NCI-H2081 treated with DMSO at 0.1 percent for 48 hours (cell line): ENCODE data around the gene ZNF608.

Experiments used
- DNase-seq: peaks from one replicate; lab custom pipeline; 2025; lab: John Stamatoyannopoulos, UW

The ZNF608 gene

DNA sequence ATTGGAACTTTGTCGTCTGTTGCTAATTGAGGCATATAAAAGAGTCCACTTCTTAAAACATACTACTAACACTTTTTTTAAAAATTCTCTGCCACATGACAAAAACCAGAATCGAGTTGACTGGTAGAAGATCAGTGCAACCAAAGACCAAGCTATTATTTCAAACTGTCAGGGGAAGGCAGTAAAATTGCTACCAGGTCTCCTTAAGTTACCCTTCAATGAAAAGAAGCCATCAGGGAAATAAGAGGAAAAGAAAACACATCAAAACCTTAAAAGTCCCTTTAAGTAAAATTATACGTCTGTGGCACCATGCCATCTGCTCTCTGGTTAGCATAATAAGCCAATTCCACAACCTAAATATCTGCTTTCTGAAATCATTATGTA lies 9.6 kb downstream of the ZNF608 start:
- DNase-seq: no peak

DNA sequence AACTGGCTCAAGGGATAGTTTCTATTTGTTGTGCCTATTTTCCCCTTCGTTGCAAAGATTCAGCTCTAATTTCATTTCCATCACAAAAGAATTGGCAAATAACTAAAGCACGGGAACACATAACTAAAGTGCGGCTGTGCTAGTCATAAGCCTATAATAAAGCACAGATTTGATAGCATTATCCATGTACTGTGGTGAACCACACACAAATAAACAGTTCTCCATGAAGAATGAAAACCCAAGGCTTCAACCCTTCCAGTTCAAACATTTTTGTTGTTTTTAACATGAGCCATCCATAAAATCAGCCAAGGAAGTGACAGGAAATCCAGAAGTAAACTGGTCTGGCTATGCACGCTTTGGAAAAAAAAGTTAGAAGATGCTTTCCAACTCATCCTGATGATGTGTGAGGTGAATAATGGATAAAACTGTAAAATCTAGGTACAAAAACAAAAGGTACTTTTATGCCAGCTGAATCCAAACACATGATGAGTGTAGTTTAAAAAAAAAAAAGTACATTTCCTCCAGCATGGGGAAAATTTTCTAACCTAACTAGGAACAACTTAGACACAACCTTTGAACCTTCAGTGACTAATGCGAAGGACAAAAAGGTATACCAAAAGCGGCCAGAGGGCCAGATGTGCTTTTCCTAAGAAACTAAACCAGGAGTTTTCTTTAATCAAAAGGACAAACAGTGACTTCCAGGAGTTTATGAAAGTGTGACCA lies 10.2 kb downstream of the ZNF608 start:
- no peak for DNase-seq

DNA sequence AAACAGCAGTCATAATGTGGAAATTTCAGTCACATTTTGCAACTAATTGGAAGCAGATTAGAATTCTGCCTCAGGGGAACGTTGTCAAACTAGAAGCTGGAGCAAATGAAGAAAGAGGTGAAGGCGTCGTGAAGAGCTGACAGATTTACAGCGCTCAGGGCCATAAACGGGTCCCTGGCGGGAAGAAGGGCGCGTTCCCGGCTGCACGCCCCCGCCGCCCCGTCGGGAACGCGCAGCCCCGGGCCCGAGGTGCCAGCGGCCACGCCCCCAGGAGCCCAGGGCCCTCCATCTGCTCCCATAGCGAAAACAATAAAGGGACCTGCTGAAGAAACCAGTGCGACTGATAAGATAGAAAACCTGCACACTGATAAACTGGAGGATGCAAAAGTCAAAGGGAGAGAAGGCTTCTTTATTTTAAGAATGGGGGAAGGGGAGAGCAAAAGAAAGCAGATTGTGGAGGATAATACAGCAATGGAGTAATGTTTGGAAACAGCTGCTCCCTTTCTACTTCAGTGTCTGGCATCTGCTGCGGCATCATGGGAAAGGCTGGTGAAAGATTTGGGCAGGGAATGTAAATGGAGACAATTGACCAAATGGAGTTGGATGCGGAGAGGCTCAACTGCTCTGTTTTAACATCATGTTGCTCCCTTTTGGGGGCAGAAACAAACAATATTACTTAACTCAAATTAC lies 11.1 kb downstream of the ZNF608 start:
- peak; percentile 63 for DNase-seq

DNA sequence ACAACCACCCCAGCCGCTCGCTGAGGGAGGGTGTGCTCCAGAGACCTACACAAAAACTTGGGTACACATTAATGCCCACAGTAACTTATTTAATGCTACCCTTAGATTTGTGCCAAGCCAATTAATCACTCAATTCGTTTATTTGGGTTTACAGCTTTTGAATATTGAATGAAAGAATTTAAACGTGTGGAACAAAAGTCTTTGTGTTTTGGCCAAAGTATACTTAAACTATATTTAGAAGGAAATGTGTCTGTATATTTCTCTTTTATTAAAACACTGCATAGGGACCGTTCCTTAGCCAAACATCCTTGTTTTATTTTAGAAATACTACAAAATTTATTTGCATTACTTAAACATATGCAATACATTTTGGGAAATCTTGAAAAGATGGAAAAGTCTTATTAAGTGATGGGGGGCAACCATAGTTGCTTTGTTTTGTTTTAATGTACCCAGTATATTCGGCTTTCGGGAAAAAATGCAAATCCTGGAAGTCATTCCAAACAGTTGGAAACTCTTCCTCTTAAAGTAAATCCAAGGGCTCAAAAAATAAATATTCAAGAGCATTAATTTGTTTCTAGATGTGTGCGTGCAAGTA lies 11.8 kb downstream of the ZNF608 start:
- no peak for DNase-seq

DNA sequence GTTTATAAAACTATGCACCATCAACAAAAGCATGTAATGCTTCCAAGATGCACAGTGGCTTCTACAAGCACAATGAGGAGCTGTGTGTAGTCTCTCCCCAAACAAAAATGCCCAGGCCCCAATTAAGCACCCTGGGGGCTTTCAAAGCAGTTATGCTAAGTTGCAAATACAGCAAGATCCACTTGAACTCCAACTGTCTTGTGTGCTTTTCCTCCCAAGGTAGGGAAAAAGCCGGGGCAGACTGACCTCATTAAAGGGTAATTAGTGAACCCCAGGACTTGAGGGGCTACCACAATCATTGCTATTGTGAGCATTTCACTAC lies 13.1 kb downstream of the ZNF608 start:
- DNase-seq: no peak

DNA sequence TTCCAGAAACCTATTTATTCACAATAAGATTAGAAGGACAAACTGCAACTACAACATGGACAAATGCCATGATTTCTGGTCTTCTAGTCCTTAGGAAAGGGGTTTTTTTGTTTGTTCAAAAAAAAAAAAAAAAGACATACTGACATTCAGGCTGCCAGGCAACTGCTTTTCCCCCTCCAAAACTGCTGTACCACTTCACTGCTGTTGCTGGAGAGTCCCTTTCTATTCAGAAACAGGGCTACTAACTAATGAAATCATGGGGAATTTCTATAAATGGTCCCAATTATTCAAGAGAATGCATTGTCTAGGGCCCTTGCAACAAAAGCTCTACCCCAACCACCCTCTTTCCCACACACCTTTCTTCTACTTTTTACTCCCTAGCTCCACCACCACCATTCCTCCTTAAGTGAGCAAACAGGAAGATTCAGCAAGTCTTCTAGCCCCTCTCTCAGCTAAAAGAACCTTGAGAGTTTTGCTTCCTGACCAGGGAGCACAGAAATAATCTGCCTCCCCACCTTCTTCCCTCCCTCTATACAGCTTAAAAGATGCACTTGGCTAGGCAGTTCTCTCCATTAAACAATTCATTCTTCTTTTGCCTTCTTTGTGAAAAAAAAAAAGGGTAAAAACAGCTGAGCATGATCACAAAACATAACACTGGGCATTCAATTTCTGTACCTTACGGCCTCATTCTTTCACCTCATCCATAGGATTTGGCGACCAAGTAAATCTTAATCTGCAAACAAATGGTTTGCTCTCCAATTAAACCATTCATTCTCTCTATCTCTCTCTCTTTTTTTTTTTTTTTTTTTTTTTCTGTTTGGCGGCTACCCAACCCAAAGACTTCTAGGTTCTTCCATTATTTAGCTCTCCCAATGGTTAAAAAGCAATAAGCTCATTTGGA lies 13.8 kb downstream of the ZNF608 start:
- no peak for DNase-seq

DNA sequence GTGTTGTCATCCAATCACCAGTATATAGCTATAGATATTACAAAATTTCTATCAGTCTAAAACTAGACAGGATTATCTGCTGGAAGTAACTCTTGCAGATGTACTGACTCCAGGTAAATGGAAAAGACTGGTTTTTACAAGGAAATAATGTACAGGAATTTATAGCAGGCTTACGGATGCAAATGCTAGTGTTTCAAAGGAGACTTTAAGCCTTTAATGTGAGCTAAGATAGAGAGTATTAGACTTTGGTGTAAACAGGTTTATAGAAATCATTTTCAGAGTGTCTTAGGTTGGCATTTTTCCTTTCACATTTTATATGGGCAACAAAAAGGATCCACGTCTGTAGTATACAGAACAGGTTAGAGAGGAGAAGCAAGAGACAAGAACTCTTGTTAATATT lies 16.1 kb downstream of the ZNF608 start:
- no peak for DNase-seq

DNA sequence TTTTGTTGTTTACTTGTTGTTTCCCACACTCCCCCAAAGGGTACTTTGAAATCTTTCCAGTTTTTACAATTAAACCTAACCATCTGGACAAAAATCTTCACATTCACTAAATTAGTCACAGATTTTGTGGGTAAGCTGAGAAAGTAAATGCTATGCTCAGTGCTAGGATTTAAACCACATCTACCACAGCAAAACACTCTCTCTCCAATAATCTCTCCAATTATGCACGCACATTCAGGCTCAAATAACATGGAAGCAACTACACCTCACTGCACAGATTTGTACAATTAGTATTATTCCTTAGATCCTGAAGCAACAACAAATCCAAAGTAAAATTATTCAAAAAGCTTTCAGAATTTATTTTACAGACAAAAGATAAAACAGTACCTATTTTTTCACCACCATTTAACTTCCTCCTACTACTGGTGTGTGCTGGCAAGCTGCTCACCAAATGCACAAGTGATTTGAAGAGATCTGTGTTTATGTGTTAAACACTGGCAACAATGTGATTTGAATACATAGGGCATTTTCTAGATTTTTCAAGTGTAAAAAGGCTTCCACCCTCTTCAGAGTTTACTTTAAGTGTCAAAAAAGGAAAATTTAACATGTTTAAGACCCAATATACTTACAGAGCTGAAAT lies 16.6 kb downstream of the ZNF608 start:
- DNase-seq: no peak

DNA sequence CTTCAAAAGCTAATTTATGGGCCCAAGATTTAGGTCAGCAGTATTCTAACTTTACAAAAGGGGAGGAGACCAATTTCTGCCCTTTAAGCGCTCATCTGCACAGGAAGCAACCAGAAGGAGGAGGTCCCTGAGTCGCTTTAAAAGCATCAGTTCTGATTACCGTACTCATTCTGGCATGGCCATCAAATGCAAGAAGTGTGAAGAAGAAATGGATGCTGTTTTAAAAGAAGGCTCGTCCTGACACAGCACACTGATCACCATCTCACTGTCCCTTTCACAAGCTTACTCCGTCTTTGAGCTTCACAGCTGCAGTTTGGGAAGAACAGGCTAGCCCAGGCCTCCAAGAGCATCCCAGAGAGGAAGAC lies 17.5 kb downstream of the ZNF608 start:
- DNase-seq: no peak

DNA sequence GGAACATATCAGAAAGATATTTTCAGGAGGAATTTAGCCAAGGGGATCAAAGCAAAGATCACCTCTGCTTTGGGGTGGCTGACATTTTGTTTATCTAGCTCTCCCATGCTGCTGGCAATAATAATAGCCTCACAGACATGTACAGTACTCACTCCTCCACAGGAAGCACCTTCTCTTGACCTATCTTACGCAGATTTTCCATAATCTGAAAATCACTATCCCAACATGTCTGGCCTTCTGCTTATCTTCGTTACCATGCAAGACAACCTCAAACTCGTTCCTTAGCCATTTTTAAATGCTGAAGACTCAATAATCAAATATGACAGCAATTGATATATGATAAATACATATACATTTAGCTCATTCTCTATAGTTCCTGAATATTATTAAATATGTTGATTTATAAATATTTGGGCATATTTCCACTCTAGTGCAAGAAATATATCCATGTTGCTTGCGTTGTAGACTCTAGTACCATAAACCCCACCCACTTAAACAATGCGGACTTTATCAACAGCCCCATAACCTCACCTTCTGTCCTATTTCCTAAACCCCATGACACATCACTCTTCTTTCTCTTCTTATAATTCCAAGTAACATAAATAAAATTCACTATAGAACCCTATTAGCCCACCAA lies 18.0 kb downstream of the ZNF608 start:
- no peak for DNase-seq

DNA sequence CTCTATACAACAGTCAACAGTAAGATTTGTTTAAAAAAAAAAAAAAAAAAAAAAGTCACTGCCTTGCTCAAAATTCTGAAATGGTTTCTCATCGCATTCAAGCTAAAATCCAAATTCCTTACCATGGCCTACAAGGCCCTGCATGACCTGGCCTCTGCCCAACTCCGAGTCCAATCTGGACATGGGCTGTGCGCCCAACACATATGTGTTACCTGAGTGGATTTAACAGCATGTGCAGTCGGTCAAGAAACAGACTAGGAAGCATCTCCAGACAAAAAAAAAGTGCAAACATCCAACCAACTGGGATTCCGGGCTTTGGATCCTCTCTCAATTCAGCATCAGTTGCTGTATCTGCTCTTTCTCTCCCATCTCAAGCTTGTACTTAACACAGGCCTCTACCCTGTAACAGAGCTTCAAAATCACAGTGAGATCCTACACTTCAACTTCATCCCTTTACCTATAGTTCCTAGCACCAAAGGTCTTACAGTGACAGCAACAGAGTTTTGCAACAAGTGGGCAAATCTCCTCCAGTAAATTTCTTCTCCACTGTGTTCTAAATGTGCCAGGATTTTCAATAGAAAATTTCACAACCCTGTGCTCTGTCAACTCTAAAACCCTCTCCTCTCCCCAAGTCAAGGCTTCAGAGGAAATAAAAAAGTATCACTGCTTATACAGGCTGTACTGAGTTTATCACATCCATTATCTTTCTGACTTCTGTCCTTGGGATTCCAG lies 19.6 kb downstream of the ZNF608 start:
- DNase-seq: no peak

DNA sequence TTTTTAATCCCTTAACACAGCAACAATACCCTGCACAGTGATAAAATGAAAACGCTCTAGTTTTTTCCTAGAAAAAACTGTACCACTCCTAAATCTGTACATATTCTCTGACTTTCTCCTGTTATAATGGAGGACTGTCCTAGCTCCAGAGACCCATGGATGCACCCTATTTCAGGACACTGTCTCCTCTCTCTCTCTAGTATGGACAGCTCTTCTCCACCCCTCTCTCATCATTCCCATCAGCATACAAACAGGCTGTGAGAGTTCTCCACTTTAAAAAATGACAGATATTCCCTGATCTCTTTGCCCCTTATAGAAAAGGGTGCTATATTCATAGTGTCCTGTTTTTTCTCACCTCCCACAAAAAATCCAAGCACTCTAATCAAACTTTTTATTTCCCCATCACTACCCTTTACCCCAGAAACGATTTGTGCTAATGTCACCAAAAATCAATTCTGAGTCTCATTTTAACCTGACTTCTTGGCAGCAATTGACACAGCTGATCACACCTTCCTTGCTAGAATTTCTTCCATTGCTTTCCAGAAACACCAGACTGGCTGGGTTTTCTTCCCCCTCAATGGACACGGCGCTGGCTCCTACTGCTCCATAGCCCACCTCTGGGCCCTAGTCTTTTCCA lies 20.7 kb downstream of the ZNF608 start:
- DNase-seq: no peak

DNA sequence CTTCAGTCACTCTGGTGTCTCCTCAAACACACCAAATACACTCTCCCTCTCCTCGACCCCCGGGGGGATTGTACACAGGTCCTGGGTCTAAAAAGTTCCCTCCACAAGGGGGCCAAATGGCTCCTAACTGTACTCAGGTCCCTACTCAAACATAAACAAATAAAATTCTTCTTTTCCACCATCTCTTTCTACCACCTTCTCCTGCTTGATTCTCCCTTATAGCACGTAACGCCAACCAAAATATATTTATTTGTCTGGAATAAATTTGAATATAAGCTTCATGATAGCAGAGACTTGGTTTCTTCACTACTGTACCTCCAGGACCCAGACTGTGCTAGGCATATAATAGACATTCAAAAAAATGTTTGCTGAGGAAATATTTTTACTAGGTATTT lies 21.4 kb downstream of the ZNF608 start:
- DNase-seq: no peak

DNA sequence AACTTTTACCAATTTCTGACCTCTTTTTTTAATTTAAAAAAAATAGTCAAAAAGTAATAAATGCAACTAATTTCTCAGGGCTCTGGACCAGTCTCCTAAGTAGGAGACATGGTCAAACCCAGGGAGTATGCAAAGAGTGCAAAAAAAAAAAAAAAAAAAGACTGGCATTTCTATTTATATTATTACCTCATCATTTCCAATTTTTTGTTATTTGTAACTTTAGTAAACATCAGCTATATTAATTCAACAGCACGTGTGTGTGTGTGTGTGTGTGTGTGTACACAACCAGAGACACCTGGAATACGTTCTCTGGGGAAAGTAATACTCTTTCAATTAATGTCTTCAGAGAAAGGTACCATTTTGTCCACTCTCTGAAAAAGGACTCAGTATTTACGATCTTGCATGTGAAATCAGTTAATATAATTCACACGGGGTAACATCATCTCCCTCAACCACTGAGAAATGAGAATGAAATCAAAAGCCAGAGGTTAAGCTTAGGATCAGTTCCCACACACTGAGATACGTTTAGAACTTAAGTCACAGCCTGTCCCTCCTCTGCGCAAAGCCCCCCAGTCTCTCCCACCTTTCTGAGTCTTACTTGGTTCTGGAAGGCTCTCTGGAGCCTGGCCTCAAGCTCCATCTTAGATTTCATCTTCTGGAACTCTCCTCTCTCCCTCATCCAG lies 21.9 kb downstream of the ZNF608 start:
- no peak for DNase-seq

DNA sequence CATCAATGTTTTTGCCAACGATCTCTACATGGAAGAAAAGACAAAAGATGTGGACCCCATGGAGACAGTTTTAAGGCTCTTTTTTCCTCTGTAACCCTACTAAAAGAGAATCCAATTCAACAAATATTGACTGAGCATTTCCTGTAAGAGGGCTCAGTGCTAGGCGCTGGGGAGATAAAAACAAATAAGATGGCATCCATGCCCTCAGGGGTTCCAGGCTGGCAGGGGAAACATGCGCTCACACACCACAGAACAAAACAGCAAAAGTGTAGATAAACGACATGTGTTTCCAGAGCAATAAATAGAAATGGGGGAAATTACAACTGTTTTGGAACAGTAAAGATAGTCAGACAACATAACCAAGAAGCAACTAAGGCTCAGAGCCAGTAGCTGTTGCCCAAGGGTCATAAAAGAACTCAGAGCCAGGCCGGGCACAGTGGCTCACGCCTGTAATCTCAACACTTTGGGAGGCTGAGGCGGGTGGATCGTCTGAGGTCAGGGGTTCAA lies 25.2 kb downstream of the ZNF608 start:
- DNase-seq: no peak

DNA sequence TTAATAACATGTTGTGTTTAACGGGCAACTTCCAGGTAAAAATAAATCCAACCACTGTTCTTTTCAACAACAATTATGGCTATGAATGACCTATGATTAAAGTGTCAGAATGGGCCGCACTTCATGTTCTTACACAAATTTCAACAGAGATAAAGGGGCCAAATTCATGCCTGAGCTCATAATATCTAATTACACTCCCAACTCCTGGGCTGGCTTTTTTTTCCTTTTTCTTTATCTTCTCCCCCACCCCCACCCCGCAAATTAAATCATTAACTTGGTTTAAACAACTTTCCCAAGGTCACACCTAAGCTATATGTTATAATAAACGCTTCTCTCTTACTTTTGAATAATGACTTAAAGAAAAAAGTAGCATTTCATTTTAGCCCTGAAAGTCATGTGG lies 25.8 kb downstream of the ZNF608 start:
- no peak for DNase-seq

DNA sequence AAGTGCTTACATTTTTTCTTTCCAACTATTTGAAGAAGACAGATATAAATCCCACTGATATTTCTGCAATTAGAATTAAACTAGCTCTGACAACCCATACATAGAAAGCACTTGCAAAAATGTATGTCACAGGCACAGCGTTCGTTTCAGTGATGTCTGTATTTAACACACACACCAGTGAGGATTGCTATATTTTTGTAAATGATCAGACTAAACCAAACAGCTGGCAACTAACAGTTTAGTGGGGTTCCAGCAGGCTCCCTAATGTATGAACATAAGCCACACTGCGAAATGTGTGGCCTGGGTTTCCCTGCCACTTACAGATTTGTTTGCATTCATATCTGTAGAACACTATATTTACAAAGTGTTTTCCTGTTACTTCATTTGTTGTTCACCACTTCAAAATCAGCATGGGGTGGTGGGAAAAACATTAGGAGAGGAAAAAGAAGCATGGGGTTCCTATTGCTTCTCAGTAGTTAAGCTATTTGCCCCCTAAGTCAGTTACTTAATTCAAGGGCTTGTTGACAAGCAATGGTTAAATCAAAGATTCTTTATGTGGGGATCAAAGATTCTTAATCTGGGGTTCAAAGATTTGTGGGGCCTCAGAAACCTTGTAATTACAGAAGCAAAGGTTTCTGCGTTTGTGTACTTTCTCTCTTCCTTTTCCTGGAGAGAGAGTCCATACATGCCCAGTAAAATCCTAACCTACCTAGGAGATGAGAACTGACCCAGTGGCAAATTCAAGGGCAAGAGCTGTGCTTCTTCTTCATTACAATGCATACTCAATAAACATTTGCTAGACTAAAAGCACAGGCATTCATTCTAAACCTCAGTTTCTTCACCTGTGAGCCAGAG lies 27.1 kb downstream of the ZNF608 start:
- no peak for DNase-seq

DNA sequence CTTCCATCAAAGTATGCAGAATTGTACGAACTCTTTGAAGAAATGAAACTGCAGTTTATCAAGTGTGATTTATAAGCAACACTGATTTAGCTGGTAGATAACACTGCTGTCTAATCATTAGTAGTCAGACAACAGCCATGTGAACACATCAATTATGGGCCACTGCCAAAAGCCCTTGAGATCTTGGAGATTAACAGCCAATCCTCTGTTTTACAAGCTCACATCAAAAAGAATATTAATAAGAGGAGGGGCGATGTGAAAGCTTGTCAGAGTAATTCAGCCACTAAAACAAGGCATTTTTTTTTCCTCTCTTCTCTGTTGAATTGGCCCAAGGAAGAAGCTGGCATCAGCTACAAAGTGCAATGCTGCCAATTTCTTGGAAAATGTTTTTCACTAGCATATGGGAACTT lies 28.1 kb downstream of the ZNF608 start:
- DNase-seq: no peak

DNA sequence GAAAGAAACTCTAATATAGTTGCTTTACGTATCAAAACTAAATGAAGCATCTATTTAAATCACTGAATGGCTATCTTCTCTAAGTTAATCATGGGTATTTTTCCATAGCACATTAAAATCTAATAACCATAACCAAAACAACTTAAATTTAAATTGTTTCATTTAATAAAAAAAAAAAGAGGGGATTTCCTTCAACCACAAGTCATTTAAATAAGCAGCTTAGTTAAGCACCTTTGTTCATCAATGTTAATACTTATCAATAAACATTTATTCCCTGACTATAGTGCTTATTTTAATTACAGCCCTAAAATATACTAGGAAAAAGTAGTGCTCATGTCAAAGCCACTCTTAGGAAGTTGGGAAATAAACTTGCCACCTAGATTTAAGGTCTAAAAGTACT lies 30.3 kb downstream of the ZNF608 start:
- no peak for DNase-seq
